GM23338 (cell line): ENCODE results near the gene FBLN2. TPM values are rescaled to one million over a fixed set of nuclear protein-coding genes. Genes with fewer than 3 reads are reported as not detected.

ENCODE experiments used
- ATAC-seq: fragments of 200-7000 bp; cut with Tn5 transposase; 3 replicates; pipeline ENCODE4 v1.9.1; 2020
- DNase-seq: peaks from one replicate; pipeline ENCODE4 v3.0.0-alpha.2; 2015; ENCODE audit warnings: low spot score
- H2AFZ ChIP-seq: fragments of 200-600 bp; sonication (generic); 2 replicates; pipeline ENCODE4 v1.8.0; 2016; ENCODE audit warnings: antibody characterized with exemption, mild to moderate bottlenecking, moderate library complexity
- H3F3A ChIP-seq: fragments of 200-600 bp; sonication (generic); replicated peaks from 2 replicates; pipeline ENCODE4 v1.8.0; 2017; ENCODE audit warnings: antibody characterized with exemption, mixed run types, low read depth
- H3K27ac ChIP-seq: fragments of 200-600 bp; sonication (generic); 2 replicates; pipeline ENCODE4 v1.6.1; 2016; ENCODE audit warnings: low read depth
- H3K27me3 ChIP-seq: fragments of 200-600 bp; sonication (generic); 2 replicates; pipeline ENCODE4 v1.8.0; 2016; ENCODE audit warnings: mild to moderate bottlenecking, mixed run types, moderate library complexity; ENCODE audit not compliant: insufficient read depth
- H3K36me3 ChIP-seq: fragments of 200-600 bp; sonication (generic); 2 replicates; pipeline ENCODE4 v1.8.0; 2016; ENCODE audit warnings: mild to moderate bottlenecking; ENCODE audit not compliant: insufficient read depth
- H3K4me1 ChIP-seq: fragments of 200-600 bp; sonication (generic); 2 replicates; pipeline ENCODE4 v1.8.0; 2016; ENCODE audit warnings: mild to moderate bottlenecking, moderate library complexity; ENCODE audit not compliant: insufficient read depth
- H3K4me2 ChIP-seq: fragments of 200-600 bp; sonication (generic); 2 replicates; pipeline ENCODE4 v1.7.1; 2017; ENCODE audit warnings: mixed run types
- H3K4me3 ChIP-seq: fragments of 200-600 bp; sonication (generic); 2 replicates; pipeline ENCODE4 v1.6.1; 2016; ENCODE audit warnings: mixed run types
- H3K79me2 ChIP-seq: fragments of 200-600 bp; sonication (generic); replicated peaks from 2 replicates; pipeline ENCODE4 v1.8.0; 2017; ENCODE audit warnings: mild to moderate bottlenecking; ENCODE audit not compliant: insufficient read depth
- H3K9me2 ChIP-seq: fragments of 200-600 bp; sonication (generic); 2 replicates; pipeline ENCODE4 v1.8.0; 2017; ENCODE audit not compliant: insufficient read depth
- H4K20me1 ChIP-seq: fragments of 200-600 bp; sonication (generic); replicated peaks from 2 replicates; pipeline ENCODE4 v1.8.0; 2017; ENCODE audit warnings: mild to moderate bottlenecking; ENCODE audit not compliant: insufficient read depth
- H3K27ac Mint-ChIP-seq: 2 replicates; pipeline ENCODE4 v1.8.0; 2020; ENCODE audit warnings: inconsistent platforms, mild to moderate bottlenecking, moderate library complexity, mixed read lengths
- H3K27me3 Mint-ChIP-seq: 3 replicates; pipeline ENCODE4 v1.8.0; 2022; ENCODE audit warnings: low read depth, mild to moderate bottlenecking, moderate library complexity, mixed read lengths, inconsistent platforms; ENCODE audit not compliant: insufficient read depth, poor library complexity
- H3K36me3 Mint-ChIP-seq: 3 replicates; pipeline ENCODE4 v1.8.0; 2021; ENCODE audit warnings: low read depth, mild to moderate bottlenecking, inconsistent platforms, moderate library complexity, mixed read lengths
- H3K4me1 Mint-ChIP-seq: 3 replicates; pipeline ENCODE4 v1.8.0; 2020; ENCODE audit warnings: mild to moderate bottlenecking, inconsistent platforms, mixed read lengths
- H3K4me3 Mint-ChIP-seq: 3 replicates; pipeline ENCODE4 v1.8.0; 2021; ENCODE audit warnings: moderate library complexity, mild to moderate bottlenecking, inconsistent platforms, mixed read lengths
- H3K9me3 Mint-ChIP-seq: 3 replicates; pipeline ENCODE4 v1.8.0; 2020; ENCODE audit warnings: moderate library complexity, mild to moderate bottlenecking, inconsistent platforms, mixed read lengths
- CREB1 ChIP-seq: fragments of 250-450 bp; sonication (Bioruptor Pico); IDR thresholded peaks from 2 replicates; pipeline ENCODE4 v1.5.0; 2020; ENCODE audit warnings: low read depth, mild to moderate bottlenecking, moderate library complexity
- CTCF ChIP-seq, 2 experiments: fragments of 200-600 bp in 1 of 2; sonication (generic) in 1 of 2; conservative IDR thresholded peaks; 2 replicates each; pipeline versions ENCODE4 v1.5.1 to v1.6.1; 2016 to 2017; ENCODE audit warnings: antibody characterized with exemption in 2 of 2, low read depth in 2 of 2, mild to moderate bottlenecking in 2 of 2, moderate library complexity in 1 of 2
- EZH2 ChIP-seq: fragments of 200-600 bp; sonication (generic); IDR thresholded peaks from one replicate; pipeline ENCODE4 v1.8.0; 2017; ENCODE audit warnings: antibody characterized with exemption, mild to moderate bottlenecking, low read depth; ENCODE audit not compliant: unreplicated experiment
- EZH2phosphoT487 ChIP-seq: fragments of 200-600 bp; sonication (generic); IDR thresholded peaks from one replicate; pipeline ENCODE4 v1.8.1; 2018; ENCODE audit warnings: antibody characterized with exemption; ENCODE audit not compliant: unreplicated experiment
- JUNB ChIP-seq: IDR thresholded peaks from one replicate; pipeline ENCODE4 v1.6.1; 2016; ENCODE audit warnings: antibody characterized with exemption; ENCODE audit not compliant: unreplicated experiment
- NANOG ChIP-seq: IDR thresholded peaks from 2 replicates; pipeline ENCODE4 v1.6.1; 2016; ENCODE audit warnings: antibody characterized with exemption, borderline replicate concordance
- POLR2AphosphoS5 ChIP-seq: IDR thresholded peaks from 2 replicates; pipeline ENCODE4 v1.6.1; 2016; ENCODE audit warnings: antibody characterized with exemption, low read depth
- STAT1 ChIP-seq: IDR thresholded peaks from one replicate; pipeline ENCODE4 v1.6.1; 2016; ENCODE audit warnings: antibody characterized with exemption; ENCODE audit not compliant: unreplicated experiment
- ZNF114 ChIP-seq: fragments of 250-450 bp; sonication (Bioruptor Pico); IDR thresholded peaks from 2 replicates; pipeline ENCODE4 v1.5.0; 2020; ENCODE audit warnings: mild to moderate bottlenecking, moderate library complexity
- ZNF331 ChIP-seq: fragments of 250-450 bp; sonication (Bioruptor Pico); IDR thresholded peaks from 2 replicates; pipeline ENCODE4 v1.5.0; 2020; ENCODE audit warnings: low read depth, mild to moderate bottlenecking, moderate library complexity
- ZNF462 ChIP-seq: fragments of 250-450 bp; sonication (Bioruptor Pico); IDR thresholded peaks from 2 replicates; pipeline ENCODE4 v1.5.0; 2020; ENCODE audit warnings: mild to moderate bottlenecking, moderate library complexity
- polyA plus RNA-seq: library from polyadenylated mRNA; unstranded; fragments of >200 nt; fragmentation: Nextera tagmentation; extraction: Ambion mirVana; gene quantifications from 2 replicates; pipeline ENCODE4 v1.2.1, GENCODE V29; 2016
- total RNA-seq: library from RNA; depleted of rRNA; stranded (reverse); fragments of >200 nt; shearing (Covaris generic); gene quantifications from 2 replicates; pipeline ENCODE4 v1.2.3, GENCODE V29; 2014
- TF ChIP-seq, protein P1 (sequence below): IDR thresholded peaks from one replicate; pipeline ENCODE4 v1.6.1; 2018; ENCODE audit warnings: antibody characterized with exemption; ENCODE audit not compliant: unreplicated experiment
- TF ChIP-seq, protein P2 (sequence below): IDR thresholded peaks from 2 replicates; pipeline ENCODE4 v1.6.1; 2016; ENCODE audit warnings: antibody characterized with exemption

FBLN2 gene
- total and polyA plus RNA-seq, 2 experiments from 2014 or later: 18.8 to 26.8 TPM

- Histone ChIP-seq H3K9me2 (0 out of 2 replicates have a peak, but pooled peaks cover 4% of the 10 kb centered on the region), H3K4me3 (no peak overlapping the region), H3F3A (no peaks in the 10 kb centered on the region), H2AFZ (no peak overlapping the region), H4K20me1 (no peaks in the 10 kb centered on the region), H3K36me3 (no peaks in the 10 kb centered on the region), H3K79me2 (no peaks in the 10 kb centered on the region), H3K27me3 (no peaks in the 10 kb centered on the region), H3K27ac (no peak overlapping the region), H3K4me1 (no peaks in the 10 kb centered on the region), H3K4me2 (no peak overlapping the region)
- no peaks in the 10 kb centered on the region for H3K27me3 Mint-ChIP-seq
- DNase-seq (no peak), ATAC-seq (no peak)
- H3K27ac Mint-ChIP-seq: no peak overlapping the region
- TF ChIP-seq CREB1 (CRISPR knock-in tag) (no peak), ZNF114 (CRISPR knock-in tag) (no peak), STAT1 (no peak), EZH2 (no peak), ZNF331 (CRISPR knock-in tag) (no peak), CTCF (conservative IDR thresholded peaks at IDR 0.05; ENCODE audit: low read depth in 2 of 2) (no peak), ZNF462 (CRISPR knock-in tag) (no peak), POLR2AphosphoS5 (no peak), NANOG (no peak), JUNB (no peak), EZH2phosphoT487 (no peak)
- TF ChIP-seq, protein P1, sequence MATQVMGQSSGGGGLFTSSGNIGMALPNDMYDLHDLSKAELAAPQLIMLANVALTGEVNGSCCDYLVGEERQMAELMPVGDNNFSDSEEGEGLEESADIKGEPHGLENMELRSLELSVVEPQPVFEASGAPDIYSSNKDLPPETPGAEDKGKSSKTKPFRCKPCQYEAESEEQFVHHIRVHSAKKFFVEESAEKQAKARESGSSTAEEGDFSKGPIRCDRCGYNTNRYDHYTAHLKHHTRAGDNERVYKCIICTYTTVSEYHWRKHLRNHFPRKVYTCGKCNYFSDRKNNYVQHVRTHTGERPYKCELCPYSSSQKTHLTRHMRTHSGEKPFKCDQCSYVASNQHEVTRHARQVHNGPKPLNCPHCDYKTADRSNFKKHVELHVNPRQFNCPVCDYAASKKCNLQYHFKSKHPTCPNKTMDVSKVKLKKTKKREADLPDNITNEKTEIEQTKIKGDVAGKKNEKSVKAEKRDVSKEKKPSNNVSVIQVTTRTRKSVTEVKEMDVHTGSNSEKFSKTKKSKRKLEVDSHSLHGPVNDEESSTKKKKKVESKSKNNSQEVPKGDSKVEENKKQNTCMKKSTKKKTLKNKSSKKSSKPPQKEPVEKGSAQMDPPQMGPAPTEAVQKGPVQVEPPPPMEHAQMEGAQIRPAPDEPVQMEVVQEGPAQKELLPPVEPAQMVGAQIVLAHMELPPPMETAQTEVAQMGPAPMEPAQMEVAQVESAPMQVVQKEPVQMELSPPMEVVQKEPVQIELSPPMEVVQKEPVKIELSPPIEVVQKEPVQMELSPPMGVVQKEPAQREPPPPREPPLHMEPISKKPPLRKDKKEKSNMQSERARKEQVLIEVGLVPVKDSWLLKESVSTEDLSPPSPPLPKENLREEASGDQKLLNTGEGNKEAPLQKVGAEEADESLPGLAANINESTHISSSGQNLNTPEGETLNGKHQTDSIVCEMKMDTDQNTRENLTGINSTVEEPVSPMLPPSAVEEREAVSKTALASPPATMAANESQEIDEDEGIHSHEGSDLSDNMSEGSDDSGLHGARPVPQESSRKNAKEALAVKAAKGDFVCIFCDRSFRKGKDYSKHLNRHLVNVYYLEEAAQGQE: no peak
- TF ChIP-seq, protein P2, sequence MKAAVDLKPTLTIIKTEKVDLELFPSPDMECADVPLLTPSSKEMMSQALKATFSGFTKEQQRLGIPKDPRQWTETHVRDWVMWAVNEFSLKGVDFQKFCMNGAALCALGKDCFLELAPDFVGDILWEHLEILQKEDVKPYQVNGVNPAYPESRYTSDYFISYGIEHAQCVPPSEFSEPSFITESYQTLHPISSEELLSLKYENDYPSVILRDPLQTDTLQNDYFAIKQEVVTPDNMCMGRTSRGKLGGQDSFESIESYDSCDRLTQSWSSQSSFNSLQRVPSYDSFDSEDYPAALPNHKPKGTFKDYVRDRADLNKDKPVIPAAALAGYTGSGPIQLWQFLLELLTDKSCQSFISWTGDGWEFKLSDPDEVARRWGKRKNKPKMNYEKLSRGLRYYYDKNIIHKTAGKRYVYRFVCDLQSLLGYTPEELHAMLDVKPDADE: no peak
- H3K9me3 Mint-ChIP-seq: no peaks in the 10 kb centered on the region
- no peaks in the 10 kb centered on the region; the same call in 2 of the 3 replicates for H3K4me1 Mint-ChIP-seq
- peaks cover 2% of the 10 kb centered on the region; the same call in 1 of the 3 replicates for H3K36me3 Mint-ChIP-seq
- H3K4me3 Mint-ChIP-seq: no peak overlapping the region
Measured at GRCh38 chr3:13608969-13609725, 60.2 kb downstream of the FBLN2 start.
